HCT116 (cell line): ENCODE results near the gene ZNG1A. TPM values are rescaled to one million over a fixed set of nuclear protein-coding genes. Genes with fewer than 3 reads are reported as not detected.
"Not testable (repeated sequence)": the region's sequence is repeated elsewhere in the genome, so short reads cannot be mapped to it uniquely, and the experiment has no call there.

Experiments
- ATAC-seq: fragments of 200-7000 bp; cut with Tn5 transposase; 2 replicates; pipeline ENCODE4 v1.9.1; 2020; ENCODE audit warnings: mild to moderate bottlenecking, moderate library complexity
- BruUV-seq: library from RNA; stranded (reverse); fragments of 400-500 nt; replicated peaks from 2 replicates; lab custom pipeline; 2021; lab: Mats Ljungman, UMichigan
- CTCF ChIA-PET: fragments of 300-600 bp; sonication (Branson Sonifier 250); formaldehyde crosslinking; loops from one replicate; lab custom pipeline; 2021; ENCODE audit warnings: antibody characterized with exemption; lab: Charles Lee
- POLR2A ChIA-PET: fragments of 300-600, 350-600 bp; sonication (Branson Sonifier 250); formaldehyde crosslinking; loops from one replicate; lab custom pipeline; 2021; ENCODE audit warnings: antibody characterized with exemption; lab: Charles Lee
- RAD21 ChIA-PET, 2 experiments: fragments of 300-600 bp; sonication (Branson Sonifier 250); formaldehyde crosslinking; loops; one replicate each; lab custom pipeline; 2023; ENCODE audit warnings: low total read pairs in 2 of 2; ENCODE audit not compliant: uncharacterized antibody in 2 of 2, unreplicated experiment in 2 of 2, low non-redundant PET in 1 of 2; lab: Charles Lee
- DNase-seq: peaks from one replicate; pipeline ENCODE4 v3.0.0-alpha.2; 2010; ENCODE audit warnings: low read depth, low spot score
- H2AFZ ChIP-seq: fragments of 200-600 bp; shearing (Covaris generic), sonication (generic); 2 replicates; pipeline ENCODE4 v1.6.1; 2017; ENCODE audit warnings: low read depth, mixed run types, mixed read lengths, antibody characterized with exemption, low read length; ENCODE audit not compliant: poor library complexity, severe bottlenecking
- H3K27ac ChIP-seq: 2 replicates; pipeline ENCODE4 v1.5.1; 2012; ENCODE audit warnings: low read depth, low read length
- H3K27me3 ChIP-seq: fragments of 200-600 bp; sonication (generic); 2 replicates; pipeline ENCODE4 v1.6.1; 2016; ENCODE audit warnings: mixed run types, low read length, mixed read lengths; ENCODE audit not compliant: insufficient read depth
- H3K36me3 ChIP-seq, 2 experiments: fragments of 200-500 bp in 1 of 2; fragments of 200-600 bp in 1 of 2; sonication (Bioruptor generic) in 1 of 2; sonication (generic) in 1 of 2; 2 replicates each; pipeline versions ENCODE4 v1.5.1 to v1.6.1; 2014 to 2016; ENCODE audit warnings: low read length in 2 of 2, inconsistent platforms in 1 of 2, mixed read lengths in 1 of 2, mixed run types in 1 of 2; ENCODE audit not compliant: insufficient read depth in 2 of 2, control insufficient read depth in 1 of 2
- H3K4me1 ChIP-seq, 2 experiments: fragments of 200-600 bp in 1 of 2; sonication (generic) in 1 of 2; 2 replicates each; pipeline versions ENCODE4 v1.5.1 to v1.6.1; 2012 to 2017; ENCODE audit warnings: low read length in 2 of 2, inconsistent platforms in 1 of 2, mild to moderate bottlenecking in 1 of 2, mixed read lengths in 1 of 2, mixed run types in 1 of 2, moderate library complexity in 1 of 2; ENCODE audit not compliant: insufficient read depth in 2 of 2, control insufficient read depth in 1 of 2
- H3K4me2 ChIP-seq: fragments of 200-600 bp; sonication (generic); 2 replicates; pipeline ENCODE4 v1.6.1; 2017; ENCODE audit warnings: mixed run types, low read length, mixed read lengths
- H3K4me3 ChIP-seq, 2 experiments: fragments of 200-600 bp in 1 of 2; sonication (generic) in 1 of 2; replicated peaks in 1 of 2; 2 replicates each; pipeline ENCODE4 v1.5.1; 2011 to 2016; ENCODE audit warnings: low read length in 2 of 2, control low read depth in 1 of 2, low read depth in 1 of 2, mild to moderate bottlenecking in 1 of 2, mixed read lengths in 1 of 2, mixed run types in 1 of 2
- H3K79me2 ChIP-seq: fragments of 200-600 bp; sonication (generic); 2 replicates; pipeline ENCODE4 v1.6.1; 2017; ENCODE audit warnings: mild to moderate bottlenecking, mixed run types, low read length, moderate library complexity, mixed read lengths; ENCODE audit not compliant: insufficient read depth
- H3K9ac ChIP-seq: fragments of 200-600 bp; sonication (generic); 2 replicates; pipeline ENCODE4 v1.6.1; 2016; ENCODE audit warnings: low read length, mixed read lengths
- H3K9me2 ChIP-seq: fragments of 200-600 bp; sonication (generic), shearing (Covaris generic); 2 replicates; pipeline ENCODE4 v1.6.1; 2017; ENCODE audit warnings: mixed run types, mild to moderate bottlenecking, moderate library complexity; ENCODE audit not compliant: insufficient read depth
- H3K9me3 ChIP-seq, 2 experiments: fragments of 200-500 bp in 1 of 2; fragments of 200-600 bp in 1 of 2; sonication (Bioruptor generic) in 1 of 2; sonication (generic) in 1 of 2; 2 replicates each; pipeline ENCODE4 v1.6.1; 2014 to 2017; ENCODE audit warnings: low read length in 2 of 2, mixed read lengths in 2 of 2, inconsistent platforms in 1 of 2, low read depth in 1 of 2, mild to moderate bottlenecking in 1 of 2, mixed run types in 1 of 2, moderate library complexity in 1 of 2; ENCODE audit not compliant: control insufficient read depth in 1 of 2, insufficient read depth in 1 of 2
- H4K20me1 ChIP-seq: fragments of 200-600 bp; sonication (generic), shearing (Covaris generic); 2 replicates; pipeline ENCODE4 v1.6.1; 2017; ENCODE audit warnings: mixed run types, mild to moderate bottlenecking, moderate library complexity; ENCODE audit not compliant: insufficient read depth
- intact Hi-C: fragments of 100-400 bp; cut with micrococcal nuclease; formaldehyde crosslinking; loops from 2 replicates; pipeline ENCODE4 v1.10.0; 2022
- total RNA-seq: library from RNA; stranded (reverse); gene quantifications from one replicate; pipeline ENCODE4 v1.2.1, GENCODE V29; 2021; ENCODE audit not compliant: unreplicated experiment

Gene ZNG1A
- total RNA-seq, 1 experiment from 2014 or later = 48.5 TPM

DNA sequence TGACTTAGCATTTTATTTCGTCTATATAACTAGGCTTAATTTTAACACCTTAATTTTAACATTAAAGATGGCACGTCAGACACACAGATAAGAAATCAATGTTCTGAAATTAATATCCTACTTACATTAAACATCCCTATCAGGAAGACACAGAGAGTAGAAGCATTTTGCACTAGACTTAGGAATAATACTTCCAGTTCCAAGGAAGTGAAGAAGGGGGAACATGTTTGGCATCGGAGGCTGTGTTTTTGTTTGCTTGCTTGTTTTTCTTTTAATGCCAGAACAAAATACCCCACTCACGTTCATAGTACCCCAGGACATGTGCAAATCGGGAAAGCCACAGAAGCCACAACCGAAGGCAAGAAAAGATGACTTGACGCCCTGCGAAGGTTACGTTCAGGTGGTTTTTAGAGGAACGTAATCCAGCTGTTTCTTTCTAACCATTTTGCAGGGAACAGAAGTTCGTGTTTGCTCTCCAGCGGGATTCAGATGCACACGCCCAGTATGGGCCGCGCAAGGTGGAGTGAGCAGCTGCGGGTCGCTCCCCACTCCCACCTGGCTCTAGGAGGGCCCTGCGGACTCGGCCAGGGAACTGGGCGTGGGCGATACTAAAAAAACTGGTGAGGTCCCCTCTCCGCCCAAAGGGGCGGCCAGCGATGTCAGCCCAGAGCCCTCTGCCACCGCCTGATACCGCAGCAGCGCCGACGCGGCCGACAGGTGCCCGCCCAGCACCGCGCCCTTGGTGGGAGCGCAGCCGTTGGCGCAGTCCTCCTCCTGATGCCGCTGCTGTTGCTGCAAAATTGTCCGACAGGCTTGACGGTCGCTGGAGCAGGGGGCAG lies 62.4 kb downstream of the ZNG1A start:
- H3K27ac ChIP-seq, H3K9me3 ChIP-seq, H3K4me1 ChIP-seq, BruUV-seq, RAD21 ChIA-PET, intact Hi-C loops, H3K4me3 ChIP-seq, ATAC-seq, H3K27me3 ChIP-seq, H3K9me2 ChIP-seq, H4K20me1 ChIP-seq, POLR2A ChIA-PET, H3K4me2 ChIP-seq, H3K79me2 ChIP-seq, DNase-seq, H3K36me3 ChIP-seq, H3K9ac ChIP-seq, CTCF ChIA-PET, H2AFZ ChIP-seq: not testable (repeated sequence)

DNA sequence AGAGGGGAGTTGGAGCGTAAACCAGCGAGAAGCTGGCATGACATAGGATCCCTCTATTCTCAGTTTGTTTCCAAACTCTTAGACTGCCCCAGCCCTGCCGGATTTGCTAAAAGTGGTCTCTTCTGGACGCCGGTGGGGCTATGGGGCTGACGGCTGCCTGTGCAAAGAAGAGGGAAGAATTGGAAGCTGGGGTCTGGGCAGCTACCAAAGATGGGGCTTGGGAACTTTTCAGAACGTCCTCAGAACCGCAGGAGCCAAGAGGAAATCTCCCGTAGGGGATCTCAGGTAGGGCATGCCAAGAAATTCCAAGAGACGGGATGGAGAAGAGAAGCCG lies 63.8 kb downstream of the ZNG1A start:
- H3K9ac ChIP-seq, intact Hi-C loops, H2AFZ ChIP-seq, H3K9me2 ChIP-seq, H3K4me2 ChIP-seq, POLR2A ChIA-PET, CTCF ChIA-PET, BruUV-seq, DNase-seq, ATAC-seq, H3K36me3 ChIP-seq, H3K4me3 ChIP-seq, H3K79me2 ChIP-seq, H4K20me1 ChIP-seq, H3K27me3 ChIP-seq, RAD21 ChIA-PET, H3K9me3 ChIP-seq, H3K4me1 ChIP-seq, H3K27ac ChIP-seq: not testable (repeated sequence)

DNA sequence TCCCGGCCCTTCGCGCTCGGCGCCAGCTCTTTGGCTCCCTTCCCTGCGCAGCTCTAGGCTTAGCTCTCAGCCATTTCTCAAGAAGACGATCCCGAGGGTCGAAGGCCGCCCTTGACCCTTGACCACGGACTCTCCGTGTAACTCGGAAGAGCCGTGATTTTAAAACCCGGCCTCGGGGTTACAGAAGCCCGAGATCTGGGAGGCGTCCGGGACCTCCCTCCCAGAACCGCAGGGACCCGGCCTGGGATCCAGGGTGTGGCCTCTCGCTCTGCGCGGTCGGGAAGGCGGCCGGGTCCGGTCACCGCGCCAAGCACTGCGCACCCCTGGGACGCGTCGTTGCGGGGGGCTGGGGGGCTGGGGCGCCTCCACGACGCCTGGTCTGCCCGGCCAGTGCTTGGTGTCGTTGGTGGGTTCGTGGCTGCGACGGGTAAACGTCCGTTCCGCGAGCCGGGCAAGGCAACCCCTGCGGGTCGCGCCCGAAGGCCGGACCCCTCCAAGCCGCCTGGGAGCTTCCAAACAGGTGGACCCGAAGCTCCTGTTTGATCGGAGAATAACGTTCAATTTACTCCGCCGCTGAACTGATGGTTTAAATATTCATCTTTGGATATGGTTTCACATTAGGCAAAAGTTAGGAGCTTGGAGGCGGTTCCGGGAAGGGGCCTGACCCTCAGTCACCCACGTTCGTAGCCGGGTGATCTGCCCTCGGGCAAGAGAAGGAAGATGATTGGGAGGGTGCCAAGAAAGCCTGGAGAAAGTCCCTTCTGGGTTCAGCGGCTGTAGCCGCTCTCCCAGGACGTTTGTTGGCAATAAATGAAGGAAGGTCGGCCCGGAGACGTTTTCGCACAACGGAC lies 64.4 kb downstream of the ZNG1A start:
- H3K27me3 ChIP-seq, ATAC-seq, RAD21 ChIA-PET, H3K79me2 ChIP-seq, H3K27ac ChIP-seq, POLR2A ChIA-PET, H2AFZ ChIP-seq, H3K4me2 ChIP-seq, DNase-seq, H3K9me3 ChIP-seq, BruUV-seq, H3K9ac ChIP-seq, H3K4me1 ChIP-seq, H3K36me3 ChIP-seq, CTCF ChIA-PET, intact Hi-C loops, H3K9me2 ChIP-seq, H4K20me1 ChIP-seq, H3K4me3 ChIP-seq: not testable (repeated sequence)

GRCh38 chr9:113468-114266 lies 65.2 kb downstream of the ZNG1A start:
- H3K79me2 ChIP-seq, POLR2A ChIA-PET, H2AFZ ChIP-seq, H3K36me3 ChIP-seq, DNase-seq, intact Hi-C loops, ATAC-seq, H3K9ac ChIP-seq, H3K4me2 ChIP-seq, CTCF ChIA-PET, H3K9me2 ChIP-seq, RAD21 ChIA-PET, H3K9me3 ChIP-seq, H4K20me1 ChIP-seq, H3K4me3 ChIP-seq, H3K27me3 ChIP-seq, BruUV-seq, H3K4me1 ChIP-seq, H3K27ac ChIP-seq: not testable (repeated sequence)
